ENCODE data around the gene PSKH1.

The PSKH1 gene

DNA sequence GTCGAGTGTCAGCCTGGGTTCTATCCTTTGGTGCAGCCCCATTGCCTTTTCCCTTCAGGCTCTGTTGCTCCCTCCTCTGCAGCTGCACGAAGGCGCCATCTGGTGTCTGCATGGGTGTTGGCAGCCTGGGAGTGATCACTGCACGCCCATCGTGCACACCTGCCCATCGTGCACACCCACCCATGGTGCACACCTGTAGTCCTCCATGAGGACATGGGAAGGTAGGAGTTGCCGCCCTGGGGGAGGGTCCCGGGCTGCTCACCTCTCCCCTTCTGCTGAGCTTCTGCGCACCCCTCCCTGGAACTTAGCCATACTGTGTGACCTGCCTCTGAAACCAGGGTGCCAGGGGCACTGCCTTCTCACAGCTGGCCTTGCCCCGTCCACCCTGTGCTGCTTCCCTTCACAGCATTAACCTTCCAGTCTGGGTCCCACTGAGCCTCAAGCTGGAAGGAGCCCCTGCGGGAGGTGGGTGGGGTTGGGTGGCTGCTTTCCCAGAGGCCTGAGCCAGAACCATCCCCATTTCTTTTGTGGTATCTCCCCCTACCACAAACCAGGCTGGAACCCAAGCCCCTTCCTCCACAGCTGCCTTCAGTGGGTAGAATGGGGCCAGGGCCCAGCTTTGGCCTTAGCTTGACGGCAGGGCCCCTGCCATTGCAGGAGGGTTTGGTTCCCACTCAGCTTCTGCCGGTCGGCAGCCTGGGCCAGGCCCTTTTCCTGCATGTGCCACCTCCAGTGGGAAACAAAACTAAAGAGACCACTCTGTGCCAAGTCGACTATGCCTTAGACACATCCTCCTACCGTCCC is 35.7 kb downstream of the PSKH1 start:
- TF ChIP-seq, protein P1, sequence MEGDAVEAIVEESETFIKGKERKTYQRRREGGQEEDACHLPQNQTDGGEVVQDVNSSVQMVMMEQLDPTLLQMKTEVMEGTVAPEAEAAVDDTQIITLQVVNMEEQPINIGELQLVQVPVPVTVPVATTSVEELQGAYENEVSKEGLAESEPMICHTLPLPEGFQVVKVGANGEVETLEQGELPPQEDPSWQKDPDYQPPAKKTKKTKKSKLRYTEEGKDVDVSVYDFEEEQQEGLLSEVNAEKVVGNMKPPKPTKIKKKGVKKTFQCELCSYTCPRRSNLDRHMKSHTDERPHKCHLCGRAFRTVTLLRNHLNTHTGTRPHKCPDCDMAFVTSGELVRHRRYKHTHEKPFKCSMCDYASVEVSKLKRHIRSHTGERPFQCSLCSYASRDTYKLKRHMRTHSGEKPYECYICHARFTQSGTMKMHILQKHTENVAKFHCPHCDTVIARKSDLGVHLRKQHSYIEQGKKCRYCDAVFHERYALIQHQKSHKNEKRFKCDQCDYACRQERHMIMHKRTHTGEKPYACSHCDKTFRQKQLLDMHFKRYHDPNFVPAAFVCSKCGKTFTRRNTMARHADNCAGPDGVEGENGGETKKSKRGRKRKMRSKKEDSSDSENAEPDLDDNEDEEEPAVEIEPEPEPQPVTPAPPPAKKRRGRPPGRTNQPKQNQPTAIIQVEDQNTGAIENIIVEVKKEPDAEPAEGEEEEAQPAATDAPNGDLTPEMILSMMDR (conservative IDR thresholded peaks at IDR 0.05; ENCODE audit: control insufficient read depth, insufficient read depth, low read depth, low read length) = peak; percentile 88
- no peak overlapping the region for H3K4me3 ChIP-seq (ENCODE audit: control insufficient read depth, low read depth, low read length)
- peak; percentile 52 for DNase-seq (ENCODE audit: low read depth)

DNA sequence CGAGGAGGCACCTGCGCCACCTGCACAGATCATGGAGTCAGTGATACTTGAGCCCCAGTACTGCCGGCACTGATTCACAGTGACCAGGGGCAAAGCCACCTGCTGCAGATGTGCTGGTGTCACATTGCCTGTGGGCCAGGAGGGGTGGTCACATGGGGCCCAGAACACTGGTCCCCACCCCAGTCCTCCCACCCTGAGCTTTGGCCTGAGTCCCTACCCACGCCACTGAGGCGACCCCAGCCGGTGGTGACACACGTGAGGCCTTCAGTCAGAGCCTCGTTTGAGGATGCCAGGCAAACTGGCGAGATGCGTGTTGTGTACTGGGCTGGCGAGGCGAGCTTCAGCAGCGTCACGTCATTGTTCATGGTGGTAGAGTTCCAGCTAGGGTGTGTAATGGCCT is 37.1 kb downstream of the PSKH1 start:
- TF ChIP-seq, protein P1 (conservative IDR thresholded peaks at IDR 0.05; ENCODE audit: control insufficient read depth, insufficient read depth, low read depth, low read length) = no peak

DNA sequence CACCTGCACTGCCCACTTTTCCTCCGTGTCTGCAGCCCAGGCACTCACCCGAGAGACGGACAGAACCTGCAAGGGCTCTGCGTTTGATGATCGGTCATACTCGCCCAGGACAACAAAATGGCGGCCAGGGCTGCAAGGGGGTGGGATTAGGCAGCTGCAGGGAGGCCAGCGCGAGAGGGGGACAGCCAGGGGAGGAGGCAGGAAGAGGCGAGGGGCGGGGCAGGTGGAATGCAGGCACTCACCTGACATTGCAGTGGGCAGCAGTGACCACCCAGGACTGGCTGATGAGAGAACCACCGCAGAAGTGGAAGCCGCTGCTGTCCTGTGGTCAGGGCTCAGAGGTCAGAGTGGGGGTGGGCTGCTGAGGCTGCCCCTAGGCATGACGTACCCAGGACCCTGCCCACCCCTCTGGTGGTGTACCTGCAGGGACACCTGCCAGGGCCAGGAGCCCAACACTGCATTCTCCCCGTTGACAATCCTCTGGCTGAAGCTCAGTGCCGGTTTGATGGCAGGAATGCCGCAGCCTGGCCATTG is 37.7 kb downstream of the PSKH1 start:
- DNase-seq (ENCODE audit: low read depth) = no peak
- TF ChIP-seq, protein P1 (conservative IDR thresholded peaks at IDR 0.05; ENCODE audit: control insufficient read depth, insufficient read depth, low read depth, low read length) = no peak
- no peak overlapping the region for H3K4me3 ChIP-seq (ENCODE audit: control insufficient read depth, low read depth, low read length)

More for the DNA sequence above, 37.1 kb downstream of the PSKH1 start:
- H3K4me3 ChIP-seq (ENCODE audit: control insufficient read depth, low read depth, low read length) = no peak overlapping the region
- DNase-seq (ENCODE audit: low read depth) = no peak

DNA sequence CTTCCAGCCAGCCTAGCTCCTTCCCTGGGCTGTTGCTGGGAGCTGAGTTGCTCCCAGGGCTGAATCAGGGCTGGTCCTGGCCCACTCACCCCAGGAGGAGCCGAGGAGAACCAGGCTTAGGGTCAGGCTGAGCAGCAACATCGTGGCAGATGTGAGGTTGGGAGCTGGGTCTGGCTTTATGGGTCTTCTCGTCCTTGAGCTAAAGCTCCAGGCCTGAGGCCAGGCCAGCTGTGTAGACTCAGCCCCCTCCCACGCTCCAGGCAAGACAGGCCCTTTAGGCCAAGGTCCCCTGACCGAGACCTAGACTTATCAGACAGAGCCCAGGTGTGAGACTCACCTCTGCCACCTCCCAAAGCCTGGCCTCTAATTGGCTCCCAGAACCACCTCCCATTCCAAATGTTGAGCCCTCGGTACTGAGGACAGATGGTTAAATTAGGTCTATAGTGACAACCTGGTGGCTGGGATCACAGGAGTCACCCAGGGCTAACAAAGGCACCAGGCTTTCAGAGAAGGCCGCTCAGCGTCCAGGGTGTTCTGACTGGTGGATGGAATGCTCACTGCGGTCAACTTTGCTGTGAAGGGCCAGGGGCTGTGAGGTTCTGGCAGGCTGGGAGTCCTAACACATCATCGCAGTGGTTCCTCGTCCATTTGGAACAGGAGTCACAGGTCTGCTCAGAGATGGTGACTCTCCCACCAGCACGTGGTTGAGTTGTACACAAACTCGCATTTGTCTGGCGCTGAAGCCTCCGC is 38.8 kb downstream of the PSKH1 start, which contains the start of gene CTRL:
CTRL (minus strand) TSS at position 151 of the 750 bp plus-strand sequence; CDS start at position 141, 10 bp downstream.
- no peak within 1 kb of the TSS for H3K4me3 ChIP-seq (ENCODE audit: control insufficient read depth, low read depth, low read length)
- TF ChIP-seq, protein P1 (conservative IDR thresholded peaks at IDR 0.05; ENCODE audit: control insufficient read depth, insufficient read depth, low read depth, low read length) = peak; percentile 12
- DNase-seq (ENCODE audit: low read depth) = no peak

DNA sequence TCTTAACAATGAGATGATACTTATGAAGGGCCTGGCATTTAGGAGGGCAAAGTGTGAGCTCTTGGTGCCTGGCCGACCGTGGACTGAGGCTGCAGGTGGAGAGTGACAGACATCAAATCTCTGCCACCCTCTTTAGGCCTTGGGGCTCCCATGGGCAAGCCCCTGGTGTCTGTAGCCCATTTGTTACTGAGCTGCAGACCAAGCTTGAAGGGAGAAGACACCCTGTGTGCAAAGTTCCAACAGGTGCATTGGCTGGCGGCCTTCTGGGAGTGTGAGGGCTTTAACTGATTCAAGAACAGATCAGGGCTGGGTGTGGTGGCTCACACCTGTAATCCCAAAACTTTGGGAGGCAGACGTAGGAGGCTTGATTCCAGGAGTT is 39.4 kb downstream of the PSKH1 start:
- TF ChIP-seq, protein P1 (conservative IDR thresholded peaks at IDR 0.05; ENCODE audit: control insufficient read depth, insufficient read depth, low read depth, low read length) = no peak
- no peak overlapping the region for H3K4me3 ChIP-seq (ENCODE audit: control insufficient read depth, low read depth, low read length)
- DNase-seq (ENCODE audit: low read depth) = no peak

DNA sequence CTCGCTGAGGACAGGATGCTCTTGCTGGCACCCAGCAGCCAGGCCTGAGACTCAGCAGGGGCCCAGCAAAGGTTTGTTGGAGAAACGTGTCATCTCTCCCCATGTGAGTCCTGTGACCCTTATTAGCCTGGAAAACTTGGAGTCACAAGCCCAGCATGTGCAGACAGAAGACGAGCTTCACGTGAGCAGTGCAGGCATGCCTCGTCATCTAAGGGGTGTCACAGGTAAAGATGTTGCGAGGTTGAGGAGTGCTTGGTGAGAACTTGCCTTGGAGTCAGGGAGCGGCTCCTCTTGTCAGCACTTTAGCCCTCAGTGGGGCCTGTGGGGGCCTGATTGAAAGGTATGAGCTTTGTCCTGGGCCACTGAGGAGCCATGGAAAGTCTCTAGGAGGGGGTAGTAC is 40.8 kb downstream of the PSKH1 start:
- no peak overlapping the region for H3K4me3 ChIP-seq (ENCODE audit: control insufficient read depth, low read depth, low read length)
- TF ChIP-seq, protein P1 (conservative IDR thresholded peaks at IDR 0.05; ENCODE audit: control insufficient read depth, insufficient read depth, low read depth, low read length) = no peak
- no peak for DNase-seq (ENCODE audit: low read depth)

Measured in fibroblast of mammary gland (primary cell).